Measurements from ENCODE around the gene ECHS1. TPM values are rescaled to one million over a fixed set of nuclear protein-coding genes. Genes with fewer than 3 reads are reported as not detected.
"Not testable (repeated sequence)": the region's sequence is repeated elsewhere in the genome, so short reads cannot be mapped to it uniquely, and the experiment has no call there.

ECHS1 gene
- polyA plus RNA-seq, 3 donors: 120 to 146 (median 134) TPM

DNA sequence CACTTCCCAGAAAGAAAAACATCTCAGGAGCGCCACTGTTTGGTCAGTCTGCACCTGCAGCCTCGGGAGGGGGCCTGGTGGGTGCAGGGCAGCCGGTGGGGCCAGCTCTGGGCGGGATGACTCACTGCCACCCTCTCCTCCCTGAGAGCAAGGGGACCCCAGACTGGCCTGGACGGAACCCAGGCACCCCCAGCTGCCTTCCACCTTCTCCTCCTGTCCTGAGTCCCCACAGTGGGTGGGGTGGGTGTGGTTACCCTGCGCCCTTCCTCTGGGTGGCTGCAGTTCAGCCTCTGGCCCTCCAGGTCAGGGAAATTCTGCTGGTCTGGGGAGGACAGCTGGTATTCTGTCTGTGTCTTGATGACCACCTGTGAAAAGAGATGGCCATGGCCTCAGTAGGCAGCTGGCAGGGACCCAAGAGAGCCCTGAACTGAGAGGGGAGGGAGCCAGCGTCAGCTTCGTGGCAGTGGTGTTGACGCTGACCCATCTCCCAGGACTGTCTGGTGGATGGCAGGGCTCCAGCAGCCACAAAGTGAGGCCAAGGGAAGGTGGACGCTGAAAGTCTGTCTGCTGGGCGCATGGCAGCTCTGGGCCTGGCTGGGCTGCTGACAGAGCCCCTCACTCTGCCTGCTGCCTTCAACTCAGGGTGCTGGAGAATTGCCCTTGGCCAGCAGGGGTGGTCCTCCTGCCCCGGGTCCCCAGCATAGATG lies 45.4 kb downstream of the ECHS1 start:
- DNase-seq (ENCODE audit: low read depth in 3 of 3, low spot score in 2 of 3): no peak

DNA sequence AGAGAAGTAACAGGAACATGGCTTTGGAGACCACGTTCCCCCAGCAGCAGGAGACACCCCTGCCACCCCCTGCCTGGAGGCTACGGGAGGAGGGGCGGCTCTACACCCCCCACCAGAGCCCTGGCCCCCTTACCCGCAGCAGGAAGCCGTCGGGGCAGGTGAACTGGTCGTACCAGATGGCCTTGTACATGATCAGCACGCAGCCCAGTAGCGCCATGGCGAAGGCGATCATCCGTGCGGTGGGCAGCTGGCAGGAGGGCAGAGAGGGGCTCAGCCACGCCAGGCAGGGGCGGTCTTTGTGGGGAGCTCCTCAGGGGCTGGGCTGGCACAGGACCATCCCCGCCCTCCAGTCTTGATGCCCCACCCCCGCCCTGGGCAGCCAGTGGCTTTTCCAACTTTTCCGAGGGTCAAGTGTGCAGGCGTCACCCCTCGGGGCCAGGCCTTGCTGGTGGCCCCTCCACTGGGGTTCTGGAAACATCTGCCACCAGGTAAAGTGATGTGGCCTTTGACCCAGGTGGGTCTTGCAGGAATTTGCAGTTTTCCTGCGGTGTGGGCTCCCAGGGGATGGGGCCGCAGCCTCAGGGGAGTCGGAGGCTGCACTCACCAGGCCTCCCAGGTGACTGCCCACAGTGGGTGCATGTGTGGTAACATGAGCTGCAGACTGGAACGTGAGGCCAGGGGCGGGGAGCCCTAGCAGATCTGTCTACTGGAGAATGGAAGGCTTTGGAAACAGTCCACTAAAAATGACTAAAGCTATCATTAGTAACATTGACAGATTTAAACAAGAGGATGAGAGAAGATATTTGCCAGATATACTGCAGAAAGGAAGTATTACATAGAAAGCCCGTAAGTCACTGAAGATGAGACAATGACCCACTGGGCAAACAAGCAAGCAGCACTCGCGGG lies 46.2 kb downstream of the ECHS1 start:
- no peak for DNase-seq (ENCODE audit: low read depth in 3 of 3, low spot score in 2 of 3)

DNA sequence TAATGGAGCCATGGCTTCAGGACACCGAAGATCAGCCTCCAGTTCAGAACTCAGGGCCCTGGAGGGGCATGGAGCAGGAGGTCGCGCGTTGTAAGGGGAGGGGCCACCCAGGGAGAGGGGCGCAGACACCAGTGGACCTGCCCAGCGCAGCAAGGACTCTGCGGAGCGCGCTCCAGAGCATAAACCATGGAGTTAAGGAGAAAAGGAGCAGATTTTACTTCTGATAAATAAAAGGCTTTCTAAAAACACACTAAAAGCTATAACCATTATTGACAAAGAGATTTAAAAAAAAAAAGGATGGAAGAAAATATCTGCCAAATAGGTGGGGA lies 47.0 kb downstream of the ECHS1 start:
- DNase-seq (ENCODE audit: low read depth in 3 of 3, low spot score in 2 of 3): no peak

DNA sequence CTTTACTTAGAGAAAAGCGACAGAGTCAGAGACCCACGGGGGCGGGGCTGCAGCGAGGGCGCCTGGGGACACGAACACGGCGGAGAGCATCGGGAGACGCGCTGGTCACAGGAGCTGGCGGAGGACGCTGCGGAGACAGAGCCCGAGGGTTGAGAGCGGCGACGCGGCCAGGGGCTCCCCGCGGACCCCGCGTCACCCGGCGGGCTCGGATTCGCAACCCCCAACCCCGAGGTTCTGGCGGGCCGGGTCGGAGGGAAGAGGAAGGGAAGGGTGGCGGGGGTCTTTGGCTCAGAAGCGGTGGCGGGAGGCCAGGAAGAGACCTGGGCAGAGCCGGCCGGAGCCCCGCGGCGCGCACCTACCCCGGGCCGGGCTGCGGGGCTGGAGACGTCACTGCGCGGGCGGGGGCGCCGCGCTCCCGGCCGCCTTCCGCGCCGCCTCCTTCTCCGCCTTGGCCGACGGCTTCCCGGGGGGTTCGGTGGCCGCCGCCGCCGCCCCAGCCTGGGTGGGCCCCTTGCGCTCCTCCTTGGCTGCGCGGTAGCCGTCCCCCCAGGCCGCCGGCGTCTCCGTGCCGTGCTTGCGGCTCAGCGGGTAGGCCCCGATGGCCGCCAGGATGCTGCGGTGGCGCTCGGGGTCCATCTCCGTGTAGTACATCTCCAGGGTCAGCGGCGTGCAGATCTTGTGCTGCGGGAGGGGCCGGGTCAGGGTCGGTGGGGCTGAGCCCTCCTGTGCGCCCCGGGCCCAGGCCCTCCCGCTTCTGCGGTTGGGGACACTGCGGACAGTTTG lies 47.5 kb downstream of the ECHS1 start:
- DNase-seq (ENCODE audit: low read depth in 3 of 3, low spot score in 2 of 3): no peak

DNA sequence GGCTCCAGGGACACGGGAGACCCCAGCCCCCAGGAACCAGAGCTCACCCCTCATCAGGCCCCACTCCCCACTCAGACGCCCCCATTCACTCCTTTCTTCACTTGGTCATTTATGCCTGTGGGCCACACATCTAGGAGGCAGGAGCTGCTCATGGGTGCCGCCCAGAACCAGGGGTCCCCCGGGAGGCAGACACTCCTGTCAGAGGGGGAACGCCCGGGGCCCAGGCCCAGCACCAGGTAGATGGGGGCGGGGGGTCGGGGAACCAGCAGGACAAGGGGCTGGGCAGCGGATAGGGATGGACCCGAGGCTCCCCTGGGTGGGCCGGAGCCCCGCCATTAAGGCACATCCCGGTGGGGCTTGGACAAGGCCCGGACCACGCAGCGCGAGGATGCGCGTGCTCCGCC lies 48.3 kb downstream of the ECHS1 start:
- no peak for DNase-seq (ENCODE audit: low read depth in 3 of 3, low spot score in 2 of 3)

DNA sequence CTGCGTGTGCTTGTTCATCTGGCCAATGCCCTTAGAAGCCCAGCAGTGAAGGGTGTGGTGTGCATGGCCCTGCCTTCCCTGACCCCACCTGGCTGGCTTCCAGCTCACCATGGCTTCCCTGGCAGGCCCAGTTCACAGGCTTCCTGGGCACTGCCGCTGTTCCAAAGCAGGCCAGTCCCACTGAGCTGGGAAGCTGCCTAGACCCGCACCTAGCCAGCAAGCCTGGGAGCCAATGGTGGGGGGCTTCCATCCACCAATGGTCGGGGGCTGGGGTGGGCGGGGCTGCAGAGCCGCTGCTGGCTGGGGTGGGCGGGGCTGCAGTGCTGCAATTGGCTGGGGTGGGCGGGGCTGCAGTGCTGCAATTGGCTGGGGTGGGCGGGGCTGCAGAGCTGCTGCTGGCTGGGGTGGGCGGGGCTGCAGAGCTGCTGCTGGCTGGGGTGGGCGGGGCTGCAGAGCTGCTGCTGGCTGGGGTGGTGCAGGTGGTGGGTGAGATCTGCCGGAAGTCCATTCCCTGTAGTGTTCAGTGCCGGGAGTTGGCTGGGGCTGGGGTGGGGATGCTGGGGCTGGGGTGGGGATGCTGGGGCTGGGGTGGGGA lies 48.9 kb downstream of the ECHS1 start:
- no peak for DNase-seq (ENCODE audit: low read depth in 3 of 3, low spot score in 2 of 3)

DNA sequence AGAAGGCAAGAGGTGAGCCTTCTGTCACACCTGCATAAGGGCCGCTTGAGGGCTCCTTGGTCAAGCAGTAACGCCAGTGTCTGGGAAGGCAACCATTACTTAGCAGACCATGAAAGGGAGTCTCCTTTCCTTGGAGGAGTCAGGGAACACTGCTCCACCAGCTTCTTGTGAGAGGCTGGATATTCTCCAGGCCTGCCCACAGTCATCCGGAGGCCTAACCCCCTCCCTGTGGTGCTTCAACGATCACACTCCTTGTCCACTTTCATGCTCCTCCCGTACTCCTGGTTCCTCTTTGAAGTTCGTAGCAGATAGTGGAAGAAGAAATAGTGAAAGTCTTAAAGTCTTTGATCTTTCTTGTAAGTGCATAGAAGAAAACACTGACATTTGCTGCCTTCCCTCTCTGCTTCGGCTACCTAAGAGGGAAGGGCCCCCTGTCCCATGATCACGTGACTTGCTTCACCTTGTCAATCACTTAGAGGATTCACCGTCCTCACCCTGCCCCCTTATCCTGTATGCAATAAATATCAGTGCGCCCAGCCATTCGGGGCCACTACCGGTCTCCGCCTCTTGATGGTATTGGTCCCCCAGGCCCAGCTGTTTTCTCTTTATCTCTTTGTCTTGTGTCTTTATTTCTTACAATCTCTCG lies 51.0 kb downstream of the ECHS1 start:
- not testable (repeated sequence) for DNase-seq (ENCODE audit: low read depth in 3 of 3, low spot score in 2 of 3)

DNA sequence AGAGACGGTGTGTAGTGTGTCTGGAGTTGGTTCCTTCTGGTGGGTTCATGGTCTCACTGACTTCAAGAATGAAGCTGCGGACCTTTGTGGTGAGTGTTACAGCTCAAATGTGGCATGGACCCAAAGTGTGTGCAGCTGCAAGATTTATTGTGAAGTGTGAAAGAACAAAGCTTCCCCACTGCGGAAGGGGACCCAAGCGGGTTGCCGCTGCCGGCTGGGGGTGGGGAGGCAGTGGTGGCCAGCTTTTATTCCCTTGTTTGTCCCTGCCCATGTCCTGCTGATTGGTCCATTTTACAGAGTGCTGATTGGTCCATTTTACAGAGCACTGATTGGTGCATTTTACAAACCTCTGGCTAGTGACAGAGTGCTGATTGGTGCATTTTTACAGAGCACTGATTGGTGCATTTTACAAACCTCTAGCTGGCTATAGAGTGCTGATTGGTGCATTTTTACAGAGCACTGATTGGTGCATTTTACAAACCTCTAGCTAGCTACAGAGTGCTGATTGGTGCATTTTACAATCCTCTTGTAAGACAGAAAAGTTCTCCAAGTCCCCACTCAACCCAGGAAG lies 52.2 kb downstream of the ECHS1 start:
- not testable (repeated sequence) for DNase-seq (ENCODE audit: low read depth in 3 of 3, low spot score in 2 of 3)

DNA sequence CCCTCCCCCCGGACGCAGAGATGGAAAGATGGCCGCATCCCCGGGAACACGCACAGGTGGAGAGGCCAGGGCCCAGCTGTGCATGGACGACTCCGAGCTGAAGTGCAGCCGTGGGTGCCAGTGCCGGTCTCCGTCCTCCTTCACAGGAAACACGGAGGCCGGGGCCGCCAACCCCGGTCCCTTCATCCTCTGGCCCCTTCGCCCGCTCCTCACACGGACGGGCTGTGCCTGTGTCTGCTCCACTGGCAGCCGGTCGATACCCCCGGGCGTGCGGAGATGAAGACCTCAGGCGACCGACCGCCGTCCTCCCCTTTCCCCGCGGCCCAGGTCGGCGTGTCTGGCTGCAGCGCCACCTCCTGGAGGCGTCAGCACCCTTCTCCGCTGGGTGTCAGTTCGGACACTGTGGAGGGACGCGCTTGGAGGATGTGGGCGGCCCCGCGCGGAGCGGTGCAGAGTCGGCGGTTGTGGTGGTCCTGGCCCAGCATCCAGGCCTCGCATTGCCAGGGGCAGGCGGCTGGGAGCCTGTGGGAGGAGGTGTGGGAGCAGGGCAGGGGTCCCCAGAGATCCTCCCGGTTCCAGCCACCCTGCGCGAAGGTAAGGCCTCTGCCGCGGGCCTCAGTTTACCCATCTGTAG lies 54.5 kb downstream of the ECHS1 start:
- DNase-seq (ENCODE audit: low read depth in 3 of 3, low spot score in 2 of 3): no peak

DNA sequence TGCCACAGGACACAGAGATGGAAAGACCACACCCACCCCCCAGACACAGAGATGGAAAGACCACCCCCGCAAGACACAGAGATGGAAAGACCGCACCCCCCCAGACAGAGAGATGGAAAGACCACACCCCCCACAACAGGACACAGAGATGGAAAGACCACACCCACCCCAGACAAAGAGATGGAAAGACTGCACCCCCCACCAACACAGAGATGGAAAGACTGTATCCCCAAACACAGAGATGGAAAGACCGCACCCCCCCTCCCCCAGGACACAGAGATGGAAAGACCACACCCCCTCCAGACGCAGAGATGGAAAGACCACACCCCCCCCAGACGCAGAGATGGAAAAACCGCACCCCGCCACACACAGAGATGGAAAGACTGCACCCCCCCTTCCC lies 56.4 kb downstream of the ECHS1 start:
- no peak for DNase-seq (ENCODE audit: low read depth in 3 of 3, low spot score in 2 of 3)

DNA sequence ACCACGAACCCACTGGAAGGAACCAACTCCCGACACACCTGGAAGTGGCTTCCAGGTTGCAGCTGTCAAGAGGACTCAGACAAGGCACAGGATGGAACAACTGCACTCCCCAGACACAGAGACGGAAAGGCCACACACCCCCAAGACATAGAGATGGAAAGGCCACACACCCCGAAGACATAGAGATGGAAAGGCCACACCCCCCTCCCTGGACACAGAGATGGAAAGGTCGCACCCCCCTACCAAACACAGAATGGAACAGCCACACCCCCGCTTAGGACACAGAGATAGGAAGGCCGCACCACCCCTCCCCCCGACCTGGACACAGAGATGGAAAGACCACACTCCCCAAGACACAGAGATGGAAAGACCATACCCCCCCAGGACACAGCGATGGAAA lies 56.9 kb downstream of the ECHS1 start:
- no peak for DNase-seq (ENCODE audit: low read depth in 3 of 3, low spot score in 2 of 3)

DNA sequence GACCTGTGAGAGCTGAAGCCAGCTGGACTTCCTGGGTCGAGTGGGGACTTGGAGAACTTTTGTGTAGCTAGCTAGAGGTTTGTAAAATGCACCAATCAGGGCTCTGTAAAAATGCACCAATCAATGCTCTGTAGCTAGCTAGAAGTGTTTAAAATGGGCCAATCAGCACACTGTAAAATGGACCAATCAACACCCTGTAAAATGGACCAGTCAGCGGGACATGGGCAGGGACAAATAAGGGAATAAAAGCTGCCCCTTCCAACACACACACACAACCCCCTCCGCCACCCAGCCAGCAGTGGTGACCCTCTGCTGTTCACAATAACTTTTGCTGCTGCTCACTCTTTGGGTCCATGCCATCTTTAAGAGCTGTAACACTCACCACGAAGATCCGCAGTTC lies 57.3 kb downstream of the ECHS1 start:
- DNase-seq (ENCODE audit: low read depth in 3 of 3, low spot score in 2 of 3): no peak

DNA sequence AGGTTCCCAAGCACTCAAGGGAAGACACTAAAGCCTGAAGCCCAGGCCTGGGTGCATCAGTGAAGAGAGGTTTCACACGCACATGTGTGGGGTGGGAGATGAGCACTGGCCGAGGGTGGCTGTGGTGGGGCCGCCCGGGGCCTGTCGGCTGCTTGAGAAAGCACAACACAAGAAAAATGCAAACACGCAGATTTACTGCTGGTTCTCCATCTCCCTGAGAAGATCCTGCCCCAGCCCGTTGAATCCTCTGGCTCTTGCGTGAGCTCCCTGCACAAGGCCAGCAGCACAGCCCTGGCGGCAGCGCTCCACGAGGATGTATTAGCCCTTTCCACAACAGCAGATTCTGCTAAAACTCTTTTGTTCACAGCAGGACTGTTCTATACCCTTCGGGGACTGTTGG lies 58.2 kb downstream of the ECHS1 start:
- DNase-seq (ENCODE audit: low read depth in 3 of 3, low spot score in 2 of 3): no peak

DNA sequence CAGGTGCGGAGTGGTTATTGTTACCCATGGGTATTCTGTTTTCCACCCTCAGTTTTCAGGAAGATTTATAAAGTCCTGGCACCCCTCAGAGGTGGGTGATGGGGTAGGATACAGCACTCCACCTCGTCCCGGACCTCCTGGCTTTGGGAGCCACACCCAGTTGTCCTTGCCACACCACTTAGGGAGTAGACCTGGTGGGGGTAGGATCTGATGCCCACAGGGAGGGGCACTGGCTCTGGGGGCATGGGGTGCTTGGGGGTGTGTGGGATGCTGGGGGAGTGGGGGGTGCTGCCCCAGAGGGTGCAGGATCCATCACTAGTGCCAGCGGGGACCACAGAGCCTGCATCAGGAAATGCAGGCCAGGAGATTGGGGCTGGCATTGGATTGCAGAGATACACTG lies 60.0 kb downstream of the ECHS1 start:
- no peak for DNase-seq (ENCODE audit: low read depth in 3 of 3, low spot score in 2 of 3)

DNA sequence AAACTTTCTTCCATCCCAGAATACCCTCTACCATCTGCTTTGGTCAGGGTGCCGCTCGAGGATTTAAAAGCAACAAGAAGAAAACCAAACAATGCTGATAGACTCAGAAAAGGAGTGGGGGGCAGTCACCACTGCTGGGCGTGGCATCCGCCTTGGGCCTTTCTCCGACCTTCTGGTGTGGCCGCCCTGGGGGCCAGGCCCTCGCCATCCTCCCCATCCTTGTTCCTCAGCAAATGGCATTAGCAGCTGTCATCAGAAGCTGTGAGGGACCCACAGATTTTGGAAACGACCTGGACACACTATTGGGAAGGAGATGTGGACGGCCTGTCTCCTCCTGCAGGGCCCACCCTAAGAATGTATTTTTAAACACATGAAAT lies 60.4 kb downstream of the ECHS1 start:
- no peak for DNase-seq (ENCODE audit: low read depth in 3 of 3, low spot score in 2 of 3)

Other genes with a start within 250 kb of the ECHS1 start
- 1 to 10 TPM; 4.1 to 5.5 (median 4.2) TPM for gene KNDC1, start 213.1 kb downstream of the ECHS1 start, polyA plus RNA-seq (ENCODE audit: insufficient read length in 3 of 3)
- not detected for gene UTF1, start 143.1 kb downstream of the ECHS1 start, polyA plus RNA-seq (ENCODE audit: insufficient read length in 3 of 3)
- gene VENTX, start 135.5 kb downstream of the ECHS1 start, polyA plus RNA-seq (ENCODE audit: insufficient read length in 3 of 3): under 1 TPM; 0.04 to 0.17 (median 0.14) TPM
- gene ADAM8, start 96.5 kb downstream of the ECHS1 start, polyA plus RNA-seq (ENCODE audit: insufficient read length in 3 of 3): 1 to 10 TPM; 1.0 to 1.6 (median 1.3) TPM
- 10 to 100 TPM; 53.6 to 60.4 (median 56.3) TPM for gene TUBGCP2, start 64.5 kb downstream of the ECHS1 start, polyA plus RNA-seq (ENCODE audit: insufficient read length in 3 of 3)
- 10 to 100 TPM; 33.1 to 42.2 (median 34.2) TPM for gene ZNF511, start 64.4 kb downstream of the ECHS1 start, polyA plus RNA-seq (ENCODE audit: insufficient read length in 3 of 3)
- gene CALY, start 36.5 kb downstream of the ECHS1 start, polyA plus RNA-seq (ENCODE audit: insufficient read length in 3 of 3): not detected
- gene PRAP1, start 26.0 kb downstream of the ECHS1 start, polyA plus RNA-seq (ENCODE audit: insufficient read length in 3 of 3): 1 to 10 TPM; 3.3 to 7.1 (median 5.7) TPM
- 10 to 100 TPM; 13.3 to 19.7 (median 17.2) TPM for gene FUOM, start 15.3 kb downstream of the ECHS1 start, polyA plus RNA-seq (ENCODE audit: insufficient read length in 3 of 3)
- gene PAOX, start 5.9 kb upstream of the ECHS1 start, polyA plus RNA-seq (ENCODE audit: insufficient read length in 3 of 3): 1 to 10 TPM; 3.8 to 6.2 (median 4.2) TPM
- gene MTG1, start 20.8 kb upstream of the ECHS1 start, polyA plus RNA-seq (ENCODE audit: insufficient read length in 3 of 3): 10 to 100 TPM; 63.4 to 66.6 (median 65.1) TPM
- gene SPRN, start 51.3 kb upstream of the ECHS1 start, polyA plus RNA-seq (ENCODE audit: insufficient read length in 3 of 3): 1 to 10 TPM; 2.7 to 3.5 (median 3.2) TPM
- gene SCART1, start 80.6 kb upstream of the ECHS1 start, polyA plus RNA-seq (ENCODE audit: insufficient read length in 3 of 3): 1 to 10 TPM in 2 of 3 donors, under 1 TPM in 1; 0.98 to 1.2 (median 1.1) TPM
- under 1 TPM; 0.69 to 0.93 (median 0.76) TPM for gene CYP2E1, start 154.0 kb upstream of the ECHS1 start, polyA plus RNA-seq (ENCODE audit: insufficient read length in 3 of 3)
- under 1 TPM; 0.10 to 0.26 (median 0.26) TPM for gene SYCE1, start 192.2 kb upstream of the ECHS1 start, polyA plus RNA-seq (ENCODE audit: insufficient read length in 3 of 3)